ENCODE measurements around the gene SOCS6.
"Not testable (repeated sequence)": the region's sequence is repeated elsewhere in the genome, so short reads cannot be mapped to it uniquely, and the experiment has no call there.

The SOCS6 gene

DNA sequence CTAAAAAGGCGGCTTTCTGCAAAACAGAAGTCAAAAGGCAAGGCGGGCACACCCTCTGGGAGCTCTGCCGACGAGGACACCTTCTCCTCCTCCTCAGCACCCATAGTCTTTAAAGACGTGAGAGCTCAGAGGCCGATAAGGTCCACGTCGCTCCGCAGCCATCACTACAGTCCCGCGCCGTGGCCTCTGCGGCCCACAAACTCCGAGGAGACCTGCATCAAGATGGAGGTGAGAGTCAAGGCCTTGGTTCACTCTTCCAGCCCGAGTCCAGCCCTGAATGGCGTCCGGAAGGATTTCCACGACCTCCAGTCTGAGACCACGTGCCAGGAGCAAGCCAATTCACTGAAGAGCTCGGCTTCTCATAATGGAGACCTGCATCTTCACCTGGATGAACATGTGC is 36.1 kb downstream of the SOCS6 start:
- DNase-seq: no peak

DNA sequence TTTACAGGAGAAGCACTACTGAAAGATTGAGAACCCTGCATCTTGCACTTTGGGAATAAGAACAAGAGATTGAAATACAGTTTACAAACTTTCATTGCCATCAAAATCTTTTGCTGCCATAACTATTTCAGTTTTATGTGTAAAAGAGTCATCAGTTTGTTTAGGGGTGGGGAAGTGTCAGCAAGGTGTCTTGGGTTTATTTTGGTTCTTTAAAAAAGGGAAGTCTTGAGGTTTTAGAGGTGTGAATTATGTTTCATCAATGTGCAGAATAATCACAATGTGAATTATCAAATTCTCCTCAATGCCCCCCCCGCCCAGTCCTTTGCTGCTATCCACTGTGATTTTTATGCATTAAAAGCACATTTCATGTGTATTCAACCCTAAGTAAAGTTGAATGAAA is 37.4 kb downstream of the SOCS6 start:
- no peak for DNase-seq

DNA sequence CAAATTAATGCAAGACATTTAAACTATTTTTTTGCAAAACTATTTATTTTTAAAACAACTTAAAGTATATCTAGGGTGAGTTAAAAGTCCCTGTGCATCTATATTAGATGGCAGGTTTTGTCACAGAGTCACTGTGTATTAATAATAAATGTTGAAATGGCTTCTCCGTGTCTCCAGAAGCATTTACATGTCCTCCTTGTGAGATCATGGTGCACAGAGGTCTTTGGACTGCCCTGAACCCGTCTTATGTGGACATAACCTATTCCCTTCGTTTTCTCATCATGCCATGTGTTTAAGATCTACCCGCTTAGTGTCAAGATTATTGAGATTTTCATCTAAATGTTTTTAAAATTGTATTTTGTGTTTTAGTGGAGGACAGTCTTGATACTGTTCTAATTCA is 39.3 kb downstream of the SOCS6 start:
- DNase-seq: no peak

GRCh38 chr18:70329071-70329470 is 40.2 kb downstream of the SOCS6 start:
- DNase-seq: no peak

GRCh38 chr18:70330887-70331286 is 42.0 kb downstream of the SOCS6 start:
- DNase-seq: no peak

GRCh38 chr18:70331456-70332097 is 42.7 kb downstream of the SOCS6 start:
- peak in 2 of 14 donors; percentile 9 to 17 for DNase-seq

- DNase-seq: no peak
Measured at GRCh38 chr18:70332694-70333093, 43.8 kb downstream of the SOCS6 start.

DNA sequence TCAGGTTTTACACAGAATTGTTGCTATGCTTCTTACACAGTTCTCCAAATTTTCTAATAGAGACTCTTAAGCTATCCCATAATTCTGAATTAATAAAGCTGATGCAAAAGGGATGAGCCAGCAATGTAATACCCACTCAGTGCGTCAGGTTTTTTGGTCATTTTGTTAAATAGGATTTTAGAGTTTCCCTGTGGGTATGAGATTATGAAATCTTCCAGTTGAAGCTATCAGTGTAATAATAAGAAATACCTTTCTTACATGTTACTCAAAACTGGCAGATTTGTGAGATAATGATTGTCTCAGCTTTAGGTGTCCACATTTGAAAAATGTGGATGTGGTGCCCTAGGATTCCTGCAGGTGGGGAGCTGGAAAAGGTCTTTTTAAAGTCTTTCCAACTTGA is 44.5 kb downstream of the SOCS6 start:
- DNase-seq: no peak

- DNase-seq: no peak
Measured at GRCh38 chr18:70333757-70334156, 44.9 kb downstream of the SOCS6 start.

GRCh38 chr18:70334264-70334663 is 45.4 kb downstream of the SOCS6 start:
- DNase-seq: no peak

GRCh38 chr18:70334728-70335329 is 46.0 kb downstream of the SOCS6 start:
- DNase-seq: no peak

DNA sequence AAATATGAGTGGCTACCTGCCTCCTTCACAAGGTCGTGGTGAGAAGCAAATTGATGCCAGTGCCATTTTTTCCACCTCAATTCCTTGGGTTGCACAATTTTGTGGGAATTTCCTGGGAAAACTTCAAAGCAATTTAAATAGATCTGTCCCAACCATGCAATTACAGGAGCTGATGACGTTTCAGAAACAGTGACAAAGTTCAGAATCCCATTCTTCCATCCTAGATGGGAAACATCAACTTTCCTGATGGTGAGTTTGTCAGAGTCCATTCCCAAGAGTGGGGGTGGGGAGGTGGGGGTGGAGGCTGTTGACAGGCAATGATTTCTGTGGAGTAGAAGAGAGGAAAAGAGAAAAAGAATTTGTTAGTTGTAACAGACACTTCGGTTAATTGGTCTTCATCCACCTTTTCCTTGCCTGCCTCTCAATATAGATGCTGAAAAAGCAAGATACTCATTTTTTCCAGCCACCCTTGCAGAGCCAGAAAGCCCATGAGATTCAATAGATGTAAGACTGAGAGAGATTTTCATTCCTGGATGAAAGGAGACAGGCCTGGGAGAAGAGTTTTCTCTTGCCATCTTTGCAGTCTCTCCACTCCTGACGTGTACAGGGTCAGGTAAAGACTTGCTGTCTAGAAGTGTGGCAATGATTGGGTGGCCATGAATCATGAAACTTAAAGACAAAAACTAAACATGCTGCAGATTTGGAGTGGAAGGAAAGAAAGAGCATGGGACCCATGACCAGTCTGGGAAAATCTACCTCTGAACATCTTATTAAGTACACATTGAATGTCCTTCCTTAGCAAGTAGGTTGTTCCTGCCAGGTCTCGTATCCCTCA is 47.3 kb downstream of the SOCS6 start:
- DNase-seq: no peak

GRCh38 chr18:70337139-70337972 is 48.5 kb downstream of the SOCS6 start:
- no peak for DNase-seq

DNA sequence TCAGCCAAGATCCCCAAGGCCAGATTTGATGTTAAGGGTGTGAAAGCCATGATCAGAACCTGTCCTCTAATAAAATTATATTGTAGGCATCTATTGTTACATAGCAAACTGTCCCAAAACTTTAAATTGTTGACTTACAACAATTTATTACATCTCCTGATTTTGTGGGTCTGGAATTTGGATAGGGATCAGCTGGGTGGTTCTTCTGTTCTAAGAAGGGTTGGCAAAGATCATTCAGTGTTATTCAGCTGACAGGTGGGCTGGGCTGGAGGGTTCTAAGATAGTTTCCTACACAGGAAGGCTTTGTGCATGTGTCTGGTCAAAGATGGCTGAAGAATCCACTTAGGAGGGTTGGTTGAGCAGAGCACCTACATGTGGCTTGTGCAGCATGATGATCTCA is 50.0 kb downstream of the SOCS6 start:
- DNase-seq: no peak

DNA sequence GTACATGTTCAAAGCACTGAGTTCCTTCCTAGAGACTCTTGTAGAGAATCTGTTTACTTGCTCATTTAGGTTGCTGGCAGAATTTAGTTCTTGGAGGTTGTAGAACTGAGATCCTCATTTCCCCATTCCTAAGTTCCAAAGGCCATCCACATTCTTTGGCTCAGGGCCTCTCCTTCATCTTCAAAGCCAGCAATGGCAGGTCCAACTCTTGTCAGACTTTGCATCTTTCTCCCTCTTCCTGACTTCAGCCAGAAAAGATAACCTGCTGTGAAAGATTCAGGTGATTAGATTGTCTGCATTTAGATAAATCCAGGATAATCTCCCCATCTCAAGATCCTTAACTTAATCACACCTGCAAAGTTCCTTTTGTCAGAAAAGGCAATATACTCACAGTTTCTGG is 51.1 kb downstream of the SOCS6 start:
- no peak for DNase-seq

DNA sequence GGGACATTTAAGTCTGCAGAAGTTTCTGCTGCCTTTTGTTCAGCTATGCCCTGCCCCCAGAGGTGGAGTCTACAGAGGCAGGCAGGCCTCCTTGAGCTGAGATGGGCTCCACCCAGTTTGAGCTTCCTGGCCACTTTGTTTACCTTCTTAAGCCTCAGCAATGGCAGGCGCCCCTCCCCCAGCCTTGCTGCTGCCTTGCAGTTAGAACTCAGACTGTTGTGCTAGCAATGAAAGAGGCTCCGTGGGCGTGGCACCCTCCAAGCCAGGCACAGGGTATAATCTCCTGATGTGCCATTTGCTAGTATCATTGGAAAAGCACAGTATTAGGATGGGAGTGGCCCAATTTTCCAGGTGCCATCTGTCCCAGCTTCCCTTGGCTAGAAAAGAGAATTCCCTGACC is 59.6 kb downstream of the SOCS6 start:
- DNase-seq: not testable (repeated sequence)

DNA sequence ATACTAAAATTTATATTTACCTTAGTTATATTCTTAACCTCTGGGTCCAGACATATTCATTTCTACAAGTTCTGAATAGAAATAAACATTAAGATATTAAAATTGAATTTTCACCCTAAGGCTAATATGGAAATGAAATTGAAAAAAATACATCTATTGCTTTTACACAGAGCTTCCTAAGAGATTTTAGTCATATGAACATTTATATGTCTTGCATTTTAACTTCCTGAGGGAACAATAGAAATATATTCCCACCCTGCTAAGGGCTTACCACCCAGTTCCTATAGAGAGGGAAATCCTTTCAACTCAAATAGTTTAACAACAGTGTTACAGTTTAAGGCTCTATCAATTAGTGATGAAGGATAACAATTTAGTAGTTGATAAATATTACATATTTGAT is 60.5 kb downstream of the SOCS6 start:
- DNase-seq: no peak

GRCh38 chr18:70354080-70354479 is 65.2 kb downstream of the SOCS6 start:
- no peak for DNase-seq

DNA sequence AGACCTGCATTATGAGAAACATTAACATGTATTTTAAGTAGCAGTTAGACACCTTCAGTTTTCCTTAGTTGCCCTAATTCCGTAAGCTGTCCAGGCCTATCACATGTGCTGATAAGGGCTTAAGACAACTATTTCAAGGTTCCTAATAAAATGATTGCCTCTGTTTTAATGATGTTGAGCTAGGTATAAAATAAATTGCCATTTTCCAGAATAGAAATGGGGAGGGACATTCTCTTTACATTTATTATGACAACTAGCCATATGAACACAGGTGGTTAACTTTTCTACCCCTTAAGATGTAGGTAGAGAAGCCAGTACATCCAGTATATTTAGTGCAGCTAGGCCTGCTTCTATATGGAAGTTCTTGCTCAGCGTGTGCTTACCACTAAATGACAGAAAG is 65.9 kb downstream of the SOCS6 start:
- DNase-seq: no peak

DNA sequence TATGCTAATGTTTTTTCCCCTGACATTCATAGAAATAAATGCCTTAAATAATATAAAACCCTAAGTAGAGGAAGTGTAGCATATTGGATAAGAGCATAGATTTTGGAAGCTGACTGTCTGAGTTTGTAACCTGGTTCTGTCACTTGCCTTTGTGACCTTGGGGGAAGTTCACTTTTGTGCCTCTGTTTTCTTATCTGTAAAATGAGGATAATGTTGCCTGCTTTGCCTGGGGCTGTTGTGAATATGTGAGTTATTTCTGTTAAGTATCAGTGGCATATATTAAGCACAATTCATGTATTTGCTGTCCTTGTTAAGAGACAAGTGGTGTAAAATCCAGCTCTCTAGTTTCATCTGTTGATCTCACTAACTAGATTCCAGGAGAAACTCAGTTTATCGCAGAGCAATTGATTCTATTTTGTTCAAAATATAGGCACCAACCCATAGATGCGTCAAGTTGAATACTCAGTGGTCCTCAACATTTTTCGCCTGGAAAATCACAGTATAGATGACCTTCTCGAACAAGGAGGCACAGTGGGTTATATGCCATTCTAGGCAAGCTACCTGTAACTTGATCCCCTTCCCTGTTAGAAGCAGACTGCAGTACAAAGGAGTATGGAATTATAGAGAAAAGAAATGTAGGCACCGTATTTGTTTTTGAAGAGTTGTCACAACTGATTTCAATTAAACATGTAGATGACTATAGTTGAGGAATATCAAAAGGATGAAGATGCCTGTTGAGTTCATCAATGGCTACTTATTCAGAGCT is 67.0 kb downstream of the SOCS6 start:
- no peak for DNase-seq

DNA sequence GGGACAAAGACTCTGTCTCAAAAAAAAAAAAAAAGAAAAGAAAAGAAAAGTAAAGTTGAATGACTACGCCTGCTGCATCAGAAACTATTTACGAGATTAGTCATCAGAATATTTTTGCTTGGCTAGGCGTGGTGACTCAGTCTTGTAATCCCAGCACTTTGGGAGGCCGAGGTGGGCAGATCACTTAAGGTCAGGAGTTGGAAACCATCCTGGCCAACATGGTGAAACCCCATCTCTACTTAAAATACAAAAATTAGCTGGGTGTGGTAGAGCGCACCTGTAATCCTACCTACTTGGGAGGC is 69.2 kb downstream of the SOCS6 start:
- DNase-seq: not testable (repeated sequence)

DNA sequence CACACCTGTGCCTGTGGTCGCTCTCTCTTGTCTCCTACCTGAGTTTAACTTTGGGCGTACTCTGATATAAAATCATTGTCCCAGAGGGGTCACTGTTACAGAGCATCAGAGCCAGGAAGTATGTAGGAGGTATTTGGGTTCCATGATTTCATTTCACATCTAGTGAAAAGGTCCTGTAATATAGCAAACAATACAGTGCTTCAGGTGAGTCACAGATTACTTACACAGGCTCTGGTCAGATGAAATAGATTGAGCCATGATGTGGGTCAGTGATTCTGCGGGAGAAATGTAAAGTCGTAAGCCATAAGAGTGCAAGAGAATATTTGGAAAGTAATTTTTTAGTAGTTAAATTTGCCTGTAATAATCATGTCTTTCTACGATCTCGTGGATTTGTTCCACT is 70.2 kb downstream of the SOCS6 start:
- no peak for DNase-seq
